Keratinocyte (primary cell): ENCODE data around the gene AP5Z1. TPM values are rescaled to one million over a fixed set of nuclear protein-coding genes. Genes with fewer than 3 reads are reported as not detected.
"Not testable (repeated sequence)": the region's sequence is repeated elsewhere in the genome, so short reads cannot be mapped to it uniquely, and the experiment has no call there.

ENCODE experiments used
- DNase-seq: peaks from one replicate; pipeline ENCODE4 v3.0.0-alpha.2; 2011; ENCODE audit warnings: low read depth, missing footprints, low spot score
- FAIRE-seq: peaks from 2 replicates; lab custom pipeline; 2011; peaks lifted over from hg19 to GRCh38; lab: Jason Lieb, UNC
- H2AFZ ChIP-seq: 2 replicates; pipeline ENCODE4 v1.6.0; 2012; ENCODE audit warnings: low read length, control low read depth, inconsistent platforms; ENCODE audit not compliant: control insufficient read depth
- H3K27ac ChIP-seq: 2 replicates; pipeline ENCODE4 v1.5.1; 2011; ENCODE audit warnings: low read length; ENCODE audit not compliant: control insufficient read depth, insufficient read depth
- H3K27me3 ChIP-seq: 3 replicates; pipeline ENCODE4 v1.6.0; 2011; ENCODE audit warnings: low read length; ENCODE audit not compliant: control insufficient read depth, insufficient read depth; ENCODE audit errors: extremely low read depth
- H3K36me3 ChIP-seq, 2 experiments: 2 replicates in 1 of 2; 3 replicates in 1 of 2; pipeline ENCODE4 v1.5.1; 2011; ENCODE audit warnings: low read length in 2 of 2, mild to moderate bottlenecking in 1 of 2; ENCODE audit not compliant: control insufficient read depth in 2 of 2, insufficient read depth in 2 of 2; ENCODE audit errors: extremely low read depth in 1 of 2
- H3K4me1 ChIP-seq: 3 replicates; pipeline ENCODE4 v1.5.1; 2011; ENCODE audit warnings: low read length; ENCODE audit not compliant: control insufficient read depth, insufficient read depth; ENCODE audit errors: extremely low read depth
- H3K4me2 ChIP-seq: 3 replicates; pipeline ENCODE4 v1.6.0; 2011; ENCODE audit warnings: low read depth, low read length; ENCODE audit not compliant: control insufficient read depth, insufficient read depth; ENCODE audit errors: extremely low read depth
- H3K4me3 ChIP-seq, 3 experiments: fragments of 200-600 bp in 1 of 3; sonication (generic) in 1 of 3; 2 replicates in 2 of 3; 3 replicates in 1 of 3; pipeline ENCODE4 v1.5.1; 2011 to 2016; ENCODE audit warnings: low read length in 3 of 3, mild to moderate bottlenecking in 3 of 3, control low read depth in 2 of 3, inconsistent platforms in 1 of 3, low read depth in 1 of 3, mixed read lengths in 1 of 3, mixed run types in 1 of 3, moderate library complexity in 1 of 3; ENCODE audit not compliant: control insufficient read depth in 2 of 3, insufficient read depth in 2 of 3; ENCODE audit errors: extremely low read depth in 1 of 3
- H3K79me2 ChIP-seq: 2 replicates; pipeline ENCODE4 v1.6.0; 2012; ENCODE audit warnings: low read length; ENCODE audit not compliant: control insufficient read depth, insufficient read depth
- H3K9ac ChIP-seq: 3 replicates; pipeline ENCODE4 v1.6.0; 2011; ENCODE audit warnings: low read length; ENCODE audit not compliant: control insufficient read depth, insufficient read depth; ENCODE audit errors: extremely low read depth
- H3K9me1 ChIP-seq: 3 replicates; pipeline ENCODE4 v1.6.0; 2011; ENCODE audit warnings: low read length; ENCODE audit not compliant: control insufficient read depth, insufficient read depth; ENCODE audit errors: extremely low read depth
- H3K9me3 ChIP-seq: 2 replicates; pipeline ENCODE4 v1.5.1; 2012; ENCODE audit warnings: low read depth, low read length; ENCODE audit not compliant: control insufficient read depth
- H4K20me1 ChIP-seq: 3 replicates; pipeline ENCODE4 v1.6.0; 2011; ENCODE audit warnings: low read length; ENCODE audit not compliant: control insufficient read depth, insufficient read depth; ENCODE audit errors: extremely low read depth
- CTCF ChIP-seq, 3 experiments: IDR thresholded peaks in 1 of 3; conservative IDR thresholded peaks in 1 of 3; optimal IDR thresholded peaks in 1 of 3; 2 replicates in 2 of 3; 3 replicates in 1 of 3; pipeline versions ENCODE3 to v1.5.1; 2011; ENCODE audit warnings: low read length in 3 of 3, mild to moderate bottlenecking in 3 of 3, moderate library complexity in 2 of 3, control low read depth in 1 of 3, inconsistent platforms in 1 of 3; ENCODE audit not compliant: insufficient read depth in 2 of 3; ENCODE audit errors: extremely low read depth in 1 of 3
- EZH2 ChIP-seq: IDR thresholded peaks from one replicate; pipeline ENCODE4 v1.6.1; 2012; ENCODE audit warnings: inconsistent platforms, mild to moderate bottlenecking, low read length, moderate library complexity
- dilution Hi-C: fragments of 300-500 bp; cut with MboI; formaldehyde crosslinking; loops from one replicate; pipeline ENCODE4 v1.7.0; 2020; ENCODE audit warnings: low sequenced_read_pairs; ENCODE audit not compliant: extremely low pct_ligation_motif_present
- polyA plus RNA-seq, 5 experiments: library from polyadenylated mRNA; depleted of rRNA in 3 of 5; stranded (reverse) in 3 of 5; stranded (forward) in 1 of 5; unstranded in 1 of 5; fragments of >200 nt; gene quantifications; 1 replicate in 1 of 5; 2 replicates in 3 of 5; 3 replicates in 1 of 5; pipeline versions ENCODE4 v1.2.1 to v1.2.3, GENCODE V29; 2011 to 2012; ENCODE audit warnings: missing spikeins in 2 of 5, low read depth in 1 of 5, low replicate concordance in 1 of 5

Gene AP5Z1
- polyA plus RNA-seq, 1 donor (not counting 4 experiments of a cell fraction or from before 2014, with no cell fraction given) = 12.6 TPM

- Histone ChIP-seq H3K27ac (no peak overlapping the region), H3K27me3 (no peaks in the 10 kb centered on the region), H3K4me1 (no peaks in the 10 kb centered on the region), H3K9me3 (no peaks in the 10 kb centered on the region), H3K9me1 (no peaks in the 10 kb centered on the region), H3K79me2 (no peaks in the 10 kb centered on the region), H4K20me1 (no peaks in the 10 kb centered on the region), H3K4me3 (no peak overlapping the region), H3K36me3 (peaks cover 18 to 26% of the 10 kb centered on the region in 2 experiments), H2AFZ (no peak overlapping the region), H3K9ac (no peak overlapping the region), H3K4me2 (no peak overlapping the region)
- dilution Hi-C loops = no loop called here
- DNase-seq (no peak), FAIRE-seq (no peak)
- no peak for TF ChIP-seq EZH2
- no peak for TF ChIP-seq CTCF (optimal IDR thresholded peaks at IDR 0.05 in 1 of 3, IDR thresholded peaks at IDR 0.05 in 1 of 3, conservative IDR thresholded peaks at IDR 0.05 in 1 of 3; ENCODE audit: extremely low read depth in 1 of 3, insufficient read depth in 2 of 3, low read length in 3 of 3)
These were observed 17.2 kb downstream of the AP5Z1 start for GRCh38 chr7:4792537-4793126.

- H3K9me1 ChIP-seq, FAIRE-seq, dilution Hi-C loops, H3K27ac ChIP-seq, H3K4me3 ChIP-seq, H3K4me1 ChIP-seq, H3K27me3 ChIP-seq, H2AFZ ChIP-seq, H3K79me2 ChIP-seq, DNase-seq, H4K20me1 ChIP-seq, H3K9ac ChIP-seq, H3K4me2 ChIP-seq, H3K9me3 ChIP-seq: not testable (repeated sequence)
- peaks cover 14 to 22% of the 10 kb centered on the region in 2 experiments for H3K36me3 ChIP-seq
These were observed 18.1 kb downstream of the AP5Z1 start for GRCh38 chr7:4793385-4793993.

GRCh38 chr7:4794171-4794570 is 18.7 kb downstream of the AP5Z1 start:
- H4K20me1 ChIP-seq, dilution Hi-C loops, H3K9me1 ChIP-seq, H3K4me3 ChIP-seq, H3K79me2 ChIP-seq, H3K9me3 ChIP-seq, H3K9ac ChIP-seq, H3K27me3 ChIP-seq, H3K4me1 ChIP-seq, FAIRE-seq, H3K4me2 ChIP-seq, H2AFZ ChIP-seq, DNase-seq, H3K27ac ChIP-seq: not testable (repeated sequence)
- H3K36me3 ChIP-seq = peaks cover 14 to 20% of the 10 kb centered on the region in 2 experiments
